Muscle of back (tissue), 11 donors: ENCODE results near the gene C1orf74. TPM values are rescaled to one million over a fixed set of nuclear protein-coding genes. Genes with fewer than 3 reads are reported as not detected.
A peak's percentile ranks its signal among the peaks of the same experiment; 100 is the strongest.

Experiments used
- DNase-seq, 3 donors: peaks; one replicate each; pipeline versions ENCODE4 v3.0.0 to v3.0.0-alpha.2; 2013
- polyA plus RNA-seq, 10 donors: library from polyadenylated mRNA; unstranded; fragments of 120-200 nt; gene quantifications; one replicate each; pipeline ENCODE4 v1.2.1, GENCODE V29; 2013; ENCODE audit not compliant: insufficient read length in 10 of 10

Gene C1orf74
- polyA plus RNA-seq, 10 donors: 2.0 to 3.6 (median 2.7) TPM

DNA sequence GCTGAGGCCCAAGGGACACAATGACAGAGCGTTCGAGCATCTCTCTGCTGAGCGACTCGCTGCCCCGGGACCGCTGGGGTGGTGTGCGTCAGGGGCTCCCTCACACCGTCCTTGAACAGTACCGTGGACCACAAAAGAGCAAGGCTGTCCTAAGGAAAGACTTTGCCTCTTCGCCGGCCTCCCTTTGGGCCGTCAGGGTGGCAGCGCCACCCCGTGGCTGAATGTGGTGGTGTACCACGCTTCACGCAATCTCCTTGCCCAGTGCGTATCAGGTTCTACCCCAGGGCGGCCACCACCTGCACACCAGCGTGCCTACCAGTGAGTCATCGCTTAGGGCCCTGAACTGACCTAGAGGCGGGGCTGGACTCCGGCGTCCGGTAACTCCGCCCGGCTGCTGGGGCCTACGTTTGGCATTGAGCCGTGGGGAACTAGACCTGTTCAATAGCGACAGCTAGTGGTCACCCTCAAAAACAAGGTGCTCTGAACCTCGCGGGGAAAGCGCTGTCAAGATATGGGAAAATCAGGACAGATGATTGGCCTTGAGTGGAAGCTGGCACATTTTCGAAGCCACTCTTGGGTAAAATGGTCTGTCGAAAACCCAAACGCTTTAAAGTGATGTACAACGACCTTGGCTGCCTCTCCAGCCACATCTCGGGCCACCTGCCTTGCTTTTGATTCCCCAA is 36.6 kb downstream of the C1orf74 start:
- DNase-seq: peak; percentile 75 to 89 (median 84)

DNA sequence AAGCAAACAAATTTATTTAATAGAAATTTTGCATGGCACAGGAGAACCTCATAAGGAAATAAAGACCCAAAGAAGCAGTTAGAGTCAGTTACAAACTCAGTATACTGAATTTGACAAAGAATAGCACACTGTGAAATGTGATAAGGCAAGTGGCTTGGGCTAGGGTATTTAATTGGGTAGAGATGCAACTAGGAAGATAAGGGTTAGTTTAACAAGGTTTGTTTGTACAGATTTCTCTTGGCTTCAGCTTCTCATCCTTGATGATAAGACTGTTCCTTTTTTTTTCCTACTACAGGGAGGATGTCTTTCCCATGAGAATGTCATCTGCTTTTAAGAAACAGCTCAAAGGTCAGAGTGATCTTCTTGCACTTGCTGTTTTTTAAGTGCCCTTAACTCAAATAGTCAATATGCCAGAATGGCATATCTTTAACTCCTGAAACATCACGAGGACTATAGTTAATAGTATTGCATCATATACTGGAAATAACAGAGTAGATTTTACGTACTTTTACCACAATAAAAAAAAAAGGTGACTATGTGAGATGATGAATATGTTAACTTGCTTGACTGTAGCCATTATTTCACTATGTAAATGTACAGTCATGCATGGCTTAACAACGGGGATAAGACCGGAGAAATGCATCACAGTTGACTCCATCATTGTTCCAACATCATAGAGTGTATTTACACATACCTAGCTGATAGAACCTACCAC is 37.8 kb downstream of the C1orf74 start:
- DNase-seq: no peak

DNA sequence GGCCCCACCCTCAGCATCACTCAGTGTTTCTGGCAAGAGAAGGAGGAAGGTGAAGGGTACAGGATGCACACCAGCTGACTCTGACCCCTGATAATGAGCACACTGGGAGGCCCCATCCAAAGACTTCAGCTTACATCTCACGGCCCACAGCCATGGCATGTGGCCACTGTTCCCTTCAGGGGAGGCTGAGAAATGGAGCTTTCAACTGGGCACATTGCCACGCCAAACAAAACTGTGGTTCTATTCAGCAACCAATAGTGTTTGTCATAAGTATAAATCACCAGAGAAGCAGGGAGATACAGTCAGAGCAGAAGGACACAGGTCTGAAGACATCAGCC is 41.2 kb downstream of the C1orf74 start:
- peak in 1 of 3 donors; percentile 38 for DNase-seq

DNA sequence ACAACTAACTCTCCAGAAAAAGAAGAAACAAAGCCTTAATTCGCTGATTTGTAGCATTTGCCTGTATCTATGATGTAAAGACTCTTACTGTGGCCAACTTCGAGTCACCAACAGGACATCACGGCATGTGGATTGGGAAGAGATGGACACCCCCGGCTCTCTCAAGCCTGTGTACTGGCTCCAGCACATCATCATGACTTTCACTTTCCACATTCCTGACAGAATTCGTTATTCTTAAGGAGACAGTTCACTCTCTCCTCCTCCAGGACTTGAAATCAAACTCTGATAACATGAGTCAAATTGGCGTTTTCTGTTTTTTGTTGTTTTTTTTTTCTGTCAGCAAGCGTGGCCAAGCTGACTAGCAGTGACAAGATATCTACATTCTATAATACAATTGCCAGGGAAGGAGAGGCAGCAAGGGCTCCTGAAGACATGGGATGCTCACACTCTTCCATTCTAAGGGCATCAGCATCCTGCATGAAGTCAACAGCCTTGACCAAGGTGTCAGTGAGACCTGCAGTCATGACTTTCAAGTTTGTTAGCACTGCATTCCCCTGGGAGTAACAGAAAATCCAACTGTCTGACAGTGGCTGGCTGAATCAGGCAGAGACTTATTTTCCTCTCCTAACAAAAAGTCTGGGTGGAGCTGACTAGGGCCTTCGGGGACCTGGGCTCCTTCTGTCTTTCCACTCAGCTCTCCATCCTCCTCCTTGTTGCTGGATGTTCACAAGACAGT is 41.8 kb downstream of the C1orf74 start:
- peak; percentile 27 to 42 (median 34) for DNase-seq

DNA sequence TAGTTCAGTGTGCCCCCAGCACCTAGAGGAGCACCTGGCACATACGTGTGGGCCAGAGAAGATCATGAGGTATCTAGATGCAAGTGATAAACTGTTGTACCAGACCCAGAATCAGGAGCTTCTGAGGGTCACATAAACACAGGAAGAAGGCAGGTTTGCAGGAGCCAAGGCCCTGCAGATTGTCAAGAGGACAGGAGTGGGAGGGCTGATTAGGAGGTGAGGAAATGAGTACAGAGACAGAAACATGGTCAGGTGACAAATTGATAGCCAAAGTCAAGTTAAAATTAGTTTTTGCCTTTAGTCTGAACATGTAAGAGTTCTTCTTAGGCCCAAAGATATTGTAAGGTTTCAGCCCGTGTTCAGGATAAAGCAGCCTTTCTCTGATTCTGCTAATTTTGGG is 42.5 kb downstream of the C1orf74 start:
- no peak for DNase-seq

DNA sequence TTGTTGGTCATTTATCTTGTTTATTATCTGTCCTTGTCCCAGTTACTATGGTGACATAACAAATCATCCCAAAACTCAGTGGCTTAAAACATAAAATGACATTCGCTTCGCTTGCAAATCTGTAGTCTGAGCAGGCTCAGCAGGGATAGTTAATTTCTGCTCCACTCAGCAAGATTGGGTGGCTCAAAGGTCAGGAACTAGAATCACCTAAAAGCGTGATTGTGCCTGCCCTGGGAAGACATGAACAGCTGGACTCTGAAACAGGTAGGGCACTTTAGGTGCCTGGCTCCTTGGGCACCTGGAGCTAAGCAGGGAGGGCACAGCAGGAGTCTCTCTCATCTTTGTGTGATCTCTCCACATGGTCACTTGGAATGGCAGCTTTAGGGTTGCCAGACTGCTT is 43.2 kb downstream of the C1orf74 start:
- DNase-seq: no peak

DNA sequence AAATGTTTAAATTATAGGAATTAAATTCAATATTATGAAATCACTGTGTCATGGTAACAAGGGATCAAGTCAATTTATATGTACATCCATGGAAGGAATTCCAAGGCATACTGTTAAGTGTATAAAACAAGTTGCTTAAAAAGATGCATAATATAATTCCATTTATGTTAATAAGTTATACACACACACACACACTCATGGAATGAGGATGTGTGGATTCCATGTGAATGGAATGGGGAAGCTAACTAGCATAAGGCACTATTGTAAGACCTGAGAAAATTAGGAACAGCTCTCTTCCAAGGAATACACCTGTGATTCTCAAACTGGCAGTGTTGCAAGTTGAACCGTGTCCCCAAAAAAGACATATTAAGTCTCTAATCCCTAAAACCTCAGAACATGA is 46.1 kb downstream of the C1orf74 start:
- no peak for DNase-seq

DNA sequence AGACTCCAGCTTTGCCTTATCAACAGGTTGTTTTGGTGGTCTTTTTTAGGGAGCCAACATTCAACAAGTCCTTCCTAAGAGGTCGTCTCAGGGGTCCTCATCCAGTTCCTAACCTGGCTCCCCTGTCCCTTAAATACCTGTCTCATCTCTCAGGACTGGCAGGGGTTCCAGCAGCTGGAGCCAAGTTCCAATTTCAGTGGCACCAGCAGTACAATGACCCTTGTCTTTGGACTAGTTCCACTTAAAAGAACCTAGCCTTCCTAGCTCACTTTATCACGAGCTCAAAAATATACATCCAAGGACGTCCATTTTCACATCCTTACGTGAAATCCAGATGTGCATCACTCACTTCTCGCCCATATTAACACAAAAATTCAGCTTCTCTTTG is 47.2 kb downstream of the C1orf74 start:
- no peak for DNase-seq

DNA sequence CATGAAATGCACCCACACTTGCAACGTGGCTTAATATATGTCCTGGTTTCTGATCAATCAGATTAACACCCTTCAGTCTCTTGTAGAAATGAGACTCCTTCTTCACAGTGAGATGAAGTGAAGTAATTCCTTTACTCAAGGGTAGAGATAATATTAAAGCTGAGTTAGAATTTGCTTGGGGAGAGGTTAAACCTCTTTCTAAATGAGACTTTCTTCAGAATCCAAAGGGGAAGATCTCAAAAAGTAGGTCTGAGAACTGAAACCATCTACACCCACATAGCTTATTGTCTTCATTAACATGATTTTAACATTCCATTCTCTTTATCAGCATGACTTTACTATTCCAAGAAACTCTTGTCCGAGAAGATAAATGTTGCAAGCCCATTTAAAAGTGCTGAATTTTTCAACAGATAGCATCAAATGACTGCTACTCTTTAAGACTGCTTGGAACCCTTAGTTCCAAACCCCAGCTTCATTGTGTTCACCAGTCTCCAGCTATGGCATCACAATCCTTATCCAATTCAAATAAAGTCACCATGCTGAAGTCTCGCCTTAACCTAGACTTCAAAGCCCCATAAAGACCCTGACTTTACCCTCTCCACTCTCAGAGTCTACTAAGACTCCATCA is 47.8 kb downstream of the C1orf74 start:
- DNase-seq: no peak

DNA sequence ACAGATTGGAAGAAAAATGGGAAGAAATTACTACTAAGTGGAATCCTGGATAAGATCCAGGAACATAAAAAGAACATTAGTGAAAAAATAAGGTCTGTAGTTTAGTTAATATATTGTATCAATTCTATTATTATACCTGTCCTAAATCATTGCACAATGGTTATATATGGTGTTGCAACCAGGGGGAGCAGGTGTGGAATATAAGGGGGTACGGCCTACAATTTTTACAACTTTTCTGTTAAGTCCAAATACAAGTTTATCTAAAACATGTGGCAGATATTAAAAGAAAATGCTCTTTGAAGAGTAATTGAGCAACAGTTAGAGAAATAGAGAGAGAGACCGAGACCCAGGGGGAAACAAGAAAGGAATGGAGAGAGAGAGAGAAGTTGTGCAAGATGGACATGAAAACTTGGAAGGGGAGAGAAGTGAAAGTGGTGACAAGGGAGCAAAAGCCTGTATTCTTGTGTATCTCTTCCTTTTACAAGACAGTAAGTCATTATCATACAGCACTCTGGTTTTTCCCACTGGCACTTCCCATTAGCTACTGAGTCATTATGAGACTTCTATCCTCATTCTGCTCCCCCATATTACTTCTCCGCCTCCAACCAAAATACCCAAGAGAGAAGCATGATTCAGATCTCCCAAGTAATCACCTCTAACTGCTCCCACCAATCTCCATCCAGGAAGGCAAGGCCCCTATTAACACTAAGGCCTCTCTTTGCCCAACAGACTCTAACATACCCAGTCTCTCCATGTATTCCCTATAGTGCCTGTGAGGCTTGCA is 50.8 kb downstream of the C1orf74 start:
- DNase-seq: no peak

- no peak for DNase-seq
Observed at GRCh38 chr1:209732725-209733124, 51.6 kb downstream of the C1orf74 start.

- DNase-seq: no peak
Observed at GRCh38 chr1:209729436-209729835, 54.9 kb downstream of the C1orf74 start.

Other genes starting within 250 kb of the C1orf74 start
- gene CAMK1G, start 200.8 kb downstream of the C1orf74 start, polyA plus RNA-seq: under 1 TPM in 5 of 10 donors, not detected in 5; 0.10 to 0.47 (median 0.19) TPM
- 1 to 10 TPM in 3 of 10 donors, under 1 TPM in 7; 0.16 to 5.7 (median 0.80) TPM for gene LAMB3, start 132.1 kb downstream of the C1orf74 start, polyA plus RNA-seq
- 1 to 10 TPM; 2.3 to 6.0 (median 3.3) TPM for gene G0S2, start 109.1 kb downstream of the C1orf74 start, polyA plus RNA-seq
- gene HSD11B1, start 79.7 kb downstream of the C1orf74 start, polyA plus RNA-seq: under 1 TPM in 9 of 10 donors, not detected in 1; 0.15 to 0.62 (median 0.29) TPM
- gene TRAF3IP3, start 28.5 kb downstream of the C1orf74 start, polyA plus RNA-seq: 10 to 100 TPM in 1 of 10 donors, 1 to 10 TPM in 9; 1.3 to 17.7 (median 2.9) TPM
- gene IRF6, start 21.6 kb upstream of the C1orf74 start, polyA plus RNA-seq: 10 to 100 TPM in 1 of 10 donors, 1 to 10 TPM in 3, under 1 TPM in 6; 0.43 to 11.3 (median 0.73) TPM
- 1 to 10 TPM; 5.4 to 8.2 (median 6.8) TPM for gene UTP25, start 43.4 kb upstream of the C1orf74 start, polyA plus RNA-seq
- 1 to 10 TPM in 6 of 10 donors, under 1 TPM in 4; 0.55 to 5.7 (median 1.3) TPM for gene SYT14, start 153.7 kb upstream of the C1orf74 start, polyA plus RNA-seq